Neural progenitor cell (in vitro differentiated cells): Measurements from ENCODE around the gene SHLD1.
"Not testable (repeated sequence)": the region's sequence is repeated elsewhere in the genome, so short reads cannot be mapped to it uniquely, and the experiment has no call there.

Source experiments
- EZH2 ChIP-seq: fragments of 200-600 bp; sonication (generic); IDR thresholded peaks from 2 replicates; pipeline ENCODE4 v1.6.1; 2017; ENCODE audit warnings: antibody characterized with exemption, mild to moderate bottlenecking, moderate library complexity
- EZH2phosphoT487 ChIP-seq: fragments of 200-600 bp; sonication (generic); IDR thresholded peaks from 2 replicates; pipeline ENCODE4 v1.6.1; 2017; ENCODE audit warnings: antibody characterized with exemption
- TF ChIP-seq, protein P1 (sequence below): fragments of 200-600 bp; sonication (generic); IDR thresholded peaks from 2 replicates; pipeline ENCODE4 v1.5.1; 2017; ENCODE audit warnings: antibody characterized with exemption, mild to moderate bottlenecking

DNA sequence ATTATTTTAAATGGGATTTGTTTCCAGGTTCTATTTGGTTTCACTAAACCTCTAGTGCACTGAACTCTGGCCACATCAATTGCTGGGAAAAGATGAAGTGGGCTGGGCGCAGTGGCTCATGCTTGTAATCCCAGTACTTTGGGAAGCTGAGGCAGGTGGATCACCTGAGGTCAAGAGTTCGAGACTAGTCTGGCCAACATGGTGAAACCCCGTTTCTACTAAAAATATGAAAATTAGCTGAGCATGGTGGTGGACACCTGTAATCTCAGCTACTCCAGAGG lies 25.1 kb upstream of the SHLD1 start:
- TF ChIP-seq, protein P1, sequence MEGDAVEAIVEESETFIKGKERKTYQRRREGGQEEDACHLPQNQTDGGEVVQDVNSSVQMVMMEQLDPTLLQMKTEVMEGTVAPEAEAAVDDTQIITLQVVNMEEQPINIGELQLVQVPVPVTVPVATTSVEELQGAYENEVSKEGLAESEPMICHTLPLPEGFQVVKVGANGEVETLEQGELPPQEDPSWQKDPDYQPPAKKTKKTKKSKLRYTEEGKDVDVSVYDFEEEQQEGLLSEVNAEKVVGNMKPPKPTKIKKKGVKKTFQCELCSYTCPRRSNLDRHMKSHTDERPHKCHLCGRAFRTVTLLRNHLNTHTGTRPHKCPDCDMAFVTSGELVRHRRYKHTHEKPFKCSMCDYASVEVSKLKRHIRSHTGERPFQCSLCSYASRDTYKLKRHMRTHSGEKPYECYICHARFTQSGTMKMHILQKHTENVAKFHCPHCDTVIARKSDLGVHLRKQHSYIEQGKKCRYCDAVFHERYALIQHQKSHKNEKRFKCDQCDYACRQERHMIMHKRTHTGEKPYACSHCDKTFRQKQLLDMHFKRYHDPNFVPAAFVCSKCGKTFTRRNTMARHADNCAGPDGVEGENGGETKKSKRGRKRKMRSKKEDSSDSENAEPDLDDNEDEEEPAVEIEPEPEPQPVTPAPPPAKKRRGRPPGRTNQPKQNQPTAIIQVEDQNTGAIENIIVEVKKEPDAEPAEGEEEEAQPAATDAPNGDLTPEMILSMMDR, result not testable (repeated sequence)
- not testable (repeated sequence) for TF ChIP-seq EZH2, EZH2phosphoT487
